ENCODE data around the gene DNAJC5.
A peak's percentile ranks its signal among the peaks of the same experiment; 100 is the strongest.
"Not testable (repeated sequence)": the region's sequence is repeated elsewhere in the genome, so short reads cannot be mapped to it uniquely, and the experiment has no call there.

The DNAJC5 gene

GRCh38 chr20:63926298-63926697, 31.4 kb downstream of the DNAJC5 start:
- no peak for DNase-seq (ENCODE audit: low spot score)
- Mint-ChIP-seq H3K4me3 (no peak overlapping the region), H3K4me1 (ENCODE audit: low read depth) (peaks cover 19% of the 10 kb centered on the region), H3K36me3 (ENCODE audit: low read depth) (peaks cover 31% of the 10 kb centered on the region), H3K27ac (no peak overlapping the region), H3K27me3 (ENCODE audit: low read depth) (no peaks in the 10 kb centered on the region), H3K9me3 (no peaks in the 10 kb centered on the region)

- no peaks in the 10 kb centered on the region for H3K27me3 Mint-ChIP-seq (ENCODE audit: low read depth)
- no peak for DNase-seq (ENCODE audit: low spot score)
- no peak overlapping the region for H3K4me3 Mint-ChIP-seq
- no peak overlapping the region for H3K27ac Mint-ChIP-seq
- H3K36me3 Mint-ChIP-seq (ENCODE audit: low read depth), result peaks cover 34% of the 10 kb centered on the region
- peaks cover 11% of the 10 kb centered on the region for H3K4me1 Mint-ChIP-seq (ENCODE audit: low read depth)
- no peaks in the 10 kb centered on the region for H3K9me3 Mint-ChIP-seq
Observed at GRCh38 chr20:63929071-63929470, 34.1 kb downstream of the DNAJC5 start.

DNA sequence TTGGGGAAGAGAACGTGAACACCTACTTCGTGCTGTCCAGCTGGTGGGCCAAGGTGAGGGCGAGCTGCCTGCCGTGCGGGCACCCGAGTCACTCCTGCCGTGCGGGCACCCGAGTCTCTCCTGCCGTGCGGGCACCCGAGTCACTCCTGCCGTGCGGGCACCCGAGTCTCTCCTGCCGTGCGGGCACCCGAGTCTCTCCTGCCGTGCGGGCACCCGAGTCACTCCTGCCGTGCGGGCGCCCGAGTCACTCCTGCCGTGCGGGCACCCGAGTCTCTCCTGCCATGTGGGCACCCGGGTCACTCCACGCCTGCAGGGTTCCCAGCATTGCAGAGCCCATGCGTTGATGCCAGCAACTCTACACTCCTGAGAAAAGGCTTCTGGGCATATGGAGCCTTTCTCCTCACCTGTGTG, 34.6 kb downstream of the DNAJC5 start:
- H3K27me3 Mint-ChIP-seq (ENCODE audit: low read depth); H3K4me3 Mint-ChIP-seq; DNase-seq (ENCODE audit: low spot score); H3K9me3 Mint-ChIP-seq; H3K27ac Mint-ChIP-seq; H3K4me1 Mint-ChIP-seq (ENCODE audit: low read depth): not testable (repeated sequence)
- peaks cover 35% of the 10 kb centered on the region for H3K36me3 Mint-ChIP-seq (ENCODE audit: low read depth)

- no peaks in the 10 kb centered on the region for H3K9me3 Mint-ChIP-seq
- H3K36me3 Mint-ChIP-seq (ENCODE audit: low read depth), result peaks cover 44% of the 10 kb centered on the region
- DNase-seq (ENCODE audit: low spot score), result no peak
- no peak overlapping the region for H3K4me3 Mint-ChIP-seq
- peaks cover 4% of the 10 kb centered on the region for H3K4me1 Mint-ChIP-seq (ENCODE audit: low read depth)
- no peak overlapping the region for H3K27ac Mint-ChIP-seq
- H3K27me3 Mint-ChIP-seq (ENCODE audit: low read depth), result no peaks in the 10 kb centered on the region
Observed at GRCh38 chr20:63930971-63931553, 36.1 kb downstream of the DNAJC5 start.

- Mint-ChIP-seq H3K36me3 (ENCODE audit: low read depth) (peaks cover 44% of the 10 kb centered on the region), H3K4me3 (no peak overlapping the region)
Observed at GRCh38 chr20:63931735-63932134, 36.8 kb downstream of the DNAJC5 start.

GRCh38 chr20:63932606-63933160, 37.8 kb downstream of the DNAJC5 start:
- Mint-ChIP-seq H3K27me3 (ENCODE audit: low read depth) (no peaks in the 10 kb centered on the region), H3K4me1 (ENCODE audit: low read depth) (no peaks in the 10 kb centered on the region), H3K9me3 (no peaks in the 10 kb centered on the region), H3K27ac (no peak overlapping the region), H3K4me3 (no peak overlapping the region), H3K36me3 (ENCODE audit: low read depth) (peaks cover 43% of the 10 kb centered on the region)
- no peak for DNase-seq (ENCODE audit: low spot score)

More at GRCh38 chr20:63931735-63932134, 36.8 kb downstream of the DNAJC5 start:
- DNase-seq (ENCODE audit: low spot score), result no peak
- Mint-ChIP-seq H3K27ac (no peak overlapping the region), H3K9me3 (no peaks in the 10 kb centered on the region), H3K4me1 (ENCODE audit: low read depth) (no peaks in the 10 kb centered on the region), H3K27me3 (ENCODE audit: low read depth) (no peaks in the 10 kb centered on the region)

- H3K4me3 Mint-ChIP-seq, result no peak overlapping the region
- no peak overlapping the region for H3K27ac Mint-ChIP-seq
- H3K36me3 Mint-ChIP-seq (ENCODE audit: low read depth), result peaks cover 38% of the 10 kb centered on the region
- DNase-seq (ENCODE audit: low spot score), result no peak
- H3K27me3 Mint-ChIP-seq (ENCODE audit: low read depth), result no peaks in the 10 kb centered on the region
- no peaks in the 10 kb centered on the region for H3K4me1 Mint-ChIP-seq (ENCODE audit: low read depth)
- H3K9me3 Mint-ChIP-seq, result no peaks in the 10 kb centered on the region
Observed at GRCh38 chr20:63933646-63934045, 38.7 kb downstream of the DNAJC5 start.

DNA sequence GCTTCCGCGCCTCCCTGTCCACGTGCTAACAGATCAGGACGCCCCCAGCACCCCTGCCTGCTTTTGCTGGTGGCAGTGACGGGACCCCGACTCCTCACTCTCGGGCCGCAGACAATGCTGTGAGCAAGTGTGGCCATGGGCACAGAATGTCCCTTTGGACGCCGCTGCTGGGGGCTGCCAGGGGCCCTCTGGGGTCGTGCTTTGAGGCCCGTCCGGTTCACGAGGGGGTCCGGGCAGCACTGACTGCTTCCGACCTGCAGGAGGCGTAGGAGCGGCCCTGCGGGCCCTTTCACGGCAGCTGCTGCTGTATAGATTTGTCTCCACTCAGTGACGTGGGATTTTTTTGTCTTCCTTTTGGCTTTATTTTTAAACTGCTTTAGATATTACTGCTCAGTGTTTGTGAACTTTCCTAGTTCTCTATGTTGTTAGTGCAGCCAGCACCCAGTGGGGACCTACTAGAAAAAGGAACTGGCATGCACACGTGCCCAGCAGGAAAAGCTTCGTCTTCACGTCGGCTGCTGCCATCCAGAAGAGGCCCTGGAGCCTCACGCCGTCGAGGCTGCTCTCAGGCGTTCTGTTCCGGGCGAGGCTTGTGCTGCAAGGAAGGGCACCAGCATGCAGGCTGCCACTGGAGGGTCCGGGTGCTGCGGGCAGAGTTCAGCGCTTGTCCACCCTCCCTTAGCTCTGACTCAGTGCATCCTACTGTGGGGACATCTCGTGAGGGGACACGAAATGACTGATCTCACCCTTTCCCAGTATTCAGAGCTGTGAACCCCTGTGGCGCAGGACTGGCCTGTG, 39.5 kb downstream of the DNAJC5 start:
- peaks cover 34% of the 10 kb centered on the region for H3K36me3 Mint-ChIP-seq (ENCODE audit: low read depth)
- no peaks in the 10 kb centered on the region for H3K4me1 Mint-ChIP-seq (ENCODE audit: low read depth)
- no peak overlapping the region for H3K27ac Mint-ChIP-seq
- H3K27me3 Mint-ChIP-seq (ENCODE audit: low read depth), result no peaks in the 10 kb centered on the region
- no peaks in the 10 kb centered on the region for H3K9me3 Mint-ChIP-seq
- no peak overlapping the region for H3K4me3 Mint-ChIP-seq
- no peak for DNase-seq (ENCODE audit: low spot score)

DNA sequence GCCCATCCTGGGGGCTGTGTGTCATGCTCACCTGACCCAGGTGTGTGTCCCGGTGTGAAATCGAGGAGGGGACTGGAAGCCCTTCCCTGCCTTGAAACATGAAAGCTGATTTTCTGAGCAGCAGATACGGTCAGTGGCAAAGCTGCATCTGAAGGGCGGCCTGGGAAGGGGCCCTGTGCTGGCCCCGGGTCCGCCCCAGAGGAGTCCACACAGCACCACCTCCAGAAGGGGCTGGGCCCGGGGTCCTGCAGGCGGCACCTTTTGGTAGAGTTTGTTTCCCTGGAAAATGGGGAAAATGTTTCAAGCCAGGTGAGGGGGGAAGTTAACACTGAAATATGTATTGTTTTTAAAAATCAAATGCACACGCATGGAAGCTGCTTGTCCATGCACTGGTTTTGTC, 40.5 kb downstream of the DNAJC5 start:
- Mint-ChIP-seq H3K27ac (no peak overlapping the region), H3K4me1 (ENCODE audit: low read depth) (no peaks in the 10 kb centered on the region), H3K4me3 (no peak overlapping the region), H3K36me3 (ENCODE audit: low read depth) (peaks cover 30% of the 10 kb centered on the region), H3K9me3 (no peaks in the 10 kb centered on the region), H3K27me3 (ENCODE audit: low read depth) (no peaks in the 10 kb centered on the region)
- DNase-seq (ENCODE audit: low spot score), result no peak

- DNase-seq (ENCODE audit: low spot score), result no peak
- peaks cover 23% of the 10 kb centered on the region for H3K36me3 Mint-ChIP-seq (ENCODE audit: low read depth)
- H3K4me3 Mint-ChIP-seq, result no peak overlapping the region
- no peaks in the 10 kb centered on the region for H3K27me3 Mint-ChIP-seq (ENCODE audit: low read depth)
- peaks cover 9% of the 10 kb centered on the region for H3K4me1 Mint-ChIP-seq (ENCODE audit: low read depth)
- no peaks in the 10 kb centered on the region for H3K9me3 Mint-ChIP-seq
- H3K27ac Mint-ChIP-seq, result no peak overlapping the region
Observed at GRCh38 chr20:63937596-63937995, 42.7 kb downstream of the DNAJC5 start.

- no peak overlapping the region for H3K27ac Mint-ChIP-seq
- no peak overlapping the region for H3K4me3 Mint-ChIP-seq
Observed at GRCh38 chr20:63939061-63939935, 44.4 kb downstream of the DNAJC5 start.

GRCh38 chr20:63940071-63940471, 45.1 kb downstream of the DNAJC5 start:
- H3K9me3 Mint-ChIP-seq, result no peaks in the 10 kb centered on the region
- H3K27me3 Mint-ChIP-seq (ENCODE audit: low read depth), result no peaks in the 10 kb centered on the region
- H3K4me1 Mint-ChIP-seq (ENCODE audit: low read depth), result peaks cover 9% of the 10 kb centered on the region
- no peak for DNase-seq (ENCODE audit: low spot score)
- H3K27ac Mint-ChIP-seq, result no peak overlapping the region
- H3K36me3 Mint-ChIP-seq (ENCODE audit: low read depth), result peaks cover 20% of the 10 kb centered on the region
- no peak overlapping the region for H3K4me3 Mint-ChIP-seq

More at GRCh38 chr20:63939061-63939935, 44.4 kb downstream of the DNAJC5 start:
- peaks cover 23% of the 10 kb centered on the region for H3K36me3 Mint-ChIP-seq (ENCODE audit: low read depth)
- DNase-seq (ENCODE audit: low spot score), result no peak
- H3K9me3 Mint-ChIP-seq, result no peaks in the 10 kb centered on the region
- peaks cover 9% of the 10 kb centered on the region for H3K4me1 Mint-ChIP-seq (ENCODE audit: low read depth)
- no peaks in the 10 kb centered on the region for H3K27me3 Mint-ChIP-seq (ENCODE audit: low read depth)

GRCh38 chr20:63940472-63941266, 45.7 kb downstream of the DNAJC5 start:
- H3K27ac Mint-ChIP-seq, result peak overlapping the region; percentile 39
- H3K36me3 Mint-ChIP-seq (ENCODE audit: low read depth), result peaks cover 23% of the 10 kb centered on the region
- H3K27me3 Mint-ChIP-seq (ENCODE audit: low read depth), result no peaks in the 10 kb centered on the region
- DNase-seq (ENCODE audit: low spot score), result no peak
- H3K4me3 Mint-ChIP-seq, result peak overlapping the region; percentile 33
- peaks cover 9% of the 10 kb centered on the region for H3K4me1 Mint-ChIP-seq (ENCODE audit: low read depth)
- H3K9me3 Mint-ChIP-seq, result no peaks in the 10 kb centered on the region

Measured in T-helper 2 cell treated with Interferon-gamma antibody and Interleukin-4, amounts not matched to agents 5 μg/mL and 100 μg/mL, for 36 hours (primary cell).